Retina (tissue), 1 donor: ENCODE data around the gene DCD.
"Not testable (repeated sequence)": the region's sequence is repeated elsewhere in the genome, so short reads cannot be mapped to it uniquely, and the experiment has no call there.

ENCODE experiments used
- DNase-seq: peaks from one replicate; pipeline ENCODE4 v3.0.0-alpha.2; 2016

DCD gene

GRCh38 chr12:54650889-54651288 lies 2.7 kb upstream of the DCD start:
- DNase-seq, result no peak

- DNase-seq, result no peak
Measured at GRCh38 chr12:54650409-54650808, 2.2 kb upstream of the DCD start.

- DNase-seq, result no peak
Measured at GRCh38 chr12:54649825-54650224, 1.7 kb upstream of the DCD start.

GRCh38 chr12:54641554-54641953 lies 6.6 kb downstream of the DCD start:
- DNase-seq, result no peak

- no peak for DNase-seq
Measured at GRCh38 chr12:54641089-54641488, 7.1 kb downstream of the DCD start.

- DNase-seq, result not testable (repeated sequence)
Measured at GRCh38 chr12:54639112-54639511, 9.1 kb downstream of the DCD start.

- DNase-seq, result no peak
Measured at GRCh38 chr12:54634795-54635194, 13.4 kb downstream of the DCD start, which contains the start of gene LACRT. Gene LACRT (minus strand): TSS chr12:54634895. CDS start chr12:54634841, 54 bp downstream.

- DNase-seq, result no peak
Measured at GRCh38 chr12:54631988-54632728, 16.0 kb downstream of the DCD start.

- DNase-seq, result no peak
Measured at GRCh38 chr12:54631551-54631950, 16.6 kb downstream of the DCD start.

GRCh38 chr12:54629925-54630324 lies 18.2 kb downstream of the DCD start:
- no peak for DNase-seq

GRCh38 chr12:54628186-54628846 lies 19.8 kb downstream of the DCD start:
- DNase-seq, result no peak

- no peak for DNase-seq
Measured at GRCh38 chr12:54627304-54627703, 20.9 kb downstream of the DCD start.

GRCh38 chr12:54625598-54625997 lies 22.6 kb downstream of the DCD start:
- no peak for DNase-seq

GRCh38 chr12:54624315-54625279 lies 23.6 kb downstream of the DCD start:
- no peak for DNase-seq

- no peak for DNase-seq
Measured at GRCh38 chr12:54622463-54623183, 25.5 kb downstream of the DCD start.

GRCh38 chr12:54616933-54617680 lies 31.1 kb downstream of the DCD start:
- DNase-seq, result no peak

- DNase-seq, result no peak
Measured at GRCh38 chr12:54612225-54612750, 35.9 kb downstream of the DCD start.

- no peak for DNase-seq
Measured at GRCh38 chr12:54611715-54612149, 36.4 kb downstream of the DCD start.

- DNase-seq, result no peak
Measured at GRCh38 chr12:54608769-54609168, 39.4 kb downstream of the DCD start.

- DNase-seq, result no peak
Measured at GRCh38 chr12:54608156-54608555, 40.0 kb downstream of the DCD start.

- DNase-seq, result no peak
Measured at GRCh38 chr12:54606556-54606955, 41.6 kb downstream of the DCD start.
